GM23338 (cell line): ENCODE results near the gene OLFML1.

Experiments used
- CREB1 ChIP-seq: fragments of 250-450 bp; sonication (Bioruptor Pico); IDR thresholded peaks from 2 replicates; pipeline ENCODE4 v1.5.0; 2020; ENCODE audit warnings: low read depth, mild to moderate bottlenecking, moderate library complexity
- EZH2 ChIP-seq: fragments of 200-600 bp; sonication (generic); IDR thresholded peaks from one replicate; pipeline ENCODE4 v1.8.0; 2017; ENCODE audit warnings: antibody characterized with exemption, mild to moderate bottlenecking, low read depth; ENCODE audit not compliant: unreplicated experiment
- EZH2phosphoT487 ChIP-seq: fragments of 200-600 bp; sonication (generic); IDR thresholded peaks from one replicate; pipeline ENCODE4 v1.8.1; 2018; ENCODE audit warnings: antibody characterized with exemption; ENCODE audit not compliant: unreplicated experiment
- JUNB ChIP-seq: IDR thresholded peaks from one replicate; pipeline ENCODE4 v1.6.1; 2016; ENCODE audit warnings: antibody characterized with exemption; ENCODE audit not compliant: unreplicated experiment
- NANOG ChIP-seq: IDR thresholded peaks from 2 replicates; pipeline ENCODE4 v1.6.1; 2016; ENCODE audit warnings: antibody characterized with exemption, borderline replicate concordance
- POLR2AphosphoS5 ChIP-seq: IDR thresholded peaks from 2 replicates; pipeline ENCODE4 v1.6.1; 2016; ENCODE audit warnings: antibody characterized with exemption, low read depth
- STAT1 ChIP-seq: IDR thresholded peaks from one replicate; pipeline ENCODE4 v1.6.1; 2016; ENCODE audit warnings: antibody characterized with exemption; ENCODE audit not compliant: unreplicated experiment
- ZNF331 ChIP-seq: fragments of 250-450 bp; sonication (Bioruptor Pico); IDR thresholded peaks from 2 replicates; pipeline ENCODE4 v1.5.0; 2020; ENCODE audit warnings: low read depth, mild to moderate bottlenecking, moderate library complexity
- TF ChIP-seq, protein P1 (sequence below), 2 experiments: fragments of 200-600 bp in 1 of 2; sonication (generic) in 1 of 2; conservative IDR thresholded peaks; 2 replicates each; pipeline versions ENCODE4 v1.5.1 to v1.6.1; 2016 to 2017; ENCODE audit warnings: antibody characterized with exemption in 2 of 2, low read depth in 2 of 2, mild to moderate bottlenecking in 2 of 2, moderate library complexity in 1 of 2
- TF ChIP-seq, protein P2 (sequence below): IDR thresholded peaks from one replicate; pipeline ENCODE4 v1.6.1; 2018; ENCODE audit warnings: antibody characterized with exemption; ENCODE audit not compliant: unreplicated experiment
- TF ChIP-seq, protein P3 (sequence below): IDR thresholded peaks from 2 replicates; pipeline ENCODE4 v1.6.1; 2016; ENCODE audit warnings: antibody characterized with exemption

DNA sequence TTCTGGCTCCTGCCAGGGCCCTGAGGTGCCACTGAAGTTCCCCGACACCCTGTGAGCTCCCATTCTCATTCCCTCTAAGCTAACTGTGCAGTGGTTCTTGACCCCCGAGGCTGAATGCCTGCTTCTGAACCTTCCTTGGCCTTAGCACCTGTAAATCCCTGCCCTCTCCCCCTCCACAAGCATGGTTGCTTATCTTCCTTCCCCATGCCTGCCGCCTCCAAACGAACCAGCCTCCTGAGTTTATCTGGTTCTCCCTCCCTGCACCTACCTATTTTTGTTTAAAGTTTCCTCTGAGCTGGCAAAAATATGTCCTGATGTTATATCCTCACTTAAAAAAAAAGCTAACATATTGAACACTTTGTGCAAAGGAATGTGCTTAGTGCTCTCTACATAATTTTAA is 62.4 kb downstream of the OLFML1 start:
- TF ChIP-seq, protein P1, sequence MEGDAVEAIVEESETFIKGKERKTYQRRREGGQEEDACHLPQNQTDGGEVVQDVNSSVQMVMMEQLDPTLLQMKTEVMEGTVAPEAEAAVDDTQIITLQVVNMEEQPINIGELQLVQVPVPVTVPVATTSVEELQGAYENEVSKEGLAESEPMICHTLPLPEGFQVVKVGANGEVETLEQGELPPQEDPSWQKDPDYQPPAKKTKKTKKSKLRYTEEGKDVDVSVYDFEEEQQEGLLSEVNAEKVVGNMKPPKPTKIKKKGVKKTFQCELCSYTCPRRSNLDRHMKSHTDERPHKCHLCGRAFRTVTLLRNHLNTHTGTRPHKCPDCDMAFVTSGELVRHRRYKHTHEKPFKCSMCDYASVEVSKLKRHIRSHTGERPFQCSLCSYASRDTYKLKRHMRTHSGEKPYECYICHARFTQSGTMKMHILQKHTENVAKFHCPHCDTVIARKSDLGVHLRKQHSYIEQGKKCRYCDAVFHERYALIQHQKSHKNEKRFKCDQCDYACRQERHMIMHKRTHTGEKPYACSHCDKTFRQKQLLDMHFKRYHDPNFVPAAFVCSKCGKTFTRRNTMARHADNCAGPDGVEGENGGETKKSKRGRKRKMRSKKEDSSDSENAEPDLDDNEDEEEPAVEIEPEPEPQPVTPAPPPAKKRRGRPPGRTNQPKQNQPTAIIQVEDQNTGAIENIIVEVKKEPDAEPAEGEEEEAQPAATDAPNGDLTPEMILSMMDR (conservative IDR thresholded peaks at IDR 0.05; ENCODE audit: low read depth in 2 of 2), result no peak
- TF ChIP-seq, protein P2, sequence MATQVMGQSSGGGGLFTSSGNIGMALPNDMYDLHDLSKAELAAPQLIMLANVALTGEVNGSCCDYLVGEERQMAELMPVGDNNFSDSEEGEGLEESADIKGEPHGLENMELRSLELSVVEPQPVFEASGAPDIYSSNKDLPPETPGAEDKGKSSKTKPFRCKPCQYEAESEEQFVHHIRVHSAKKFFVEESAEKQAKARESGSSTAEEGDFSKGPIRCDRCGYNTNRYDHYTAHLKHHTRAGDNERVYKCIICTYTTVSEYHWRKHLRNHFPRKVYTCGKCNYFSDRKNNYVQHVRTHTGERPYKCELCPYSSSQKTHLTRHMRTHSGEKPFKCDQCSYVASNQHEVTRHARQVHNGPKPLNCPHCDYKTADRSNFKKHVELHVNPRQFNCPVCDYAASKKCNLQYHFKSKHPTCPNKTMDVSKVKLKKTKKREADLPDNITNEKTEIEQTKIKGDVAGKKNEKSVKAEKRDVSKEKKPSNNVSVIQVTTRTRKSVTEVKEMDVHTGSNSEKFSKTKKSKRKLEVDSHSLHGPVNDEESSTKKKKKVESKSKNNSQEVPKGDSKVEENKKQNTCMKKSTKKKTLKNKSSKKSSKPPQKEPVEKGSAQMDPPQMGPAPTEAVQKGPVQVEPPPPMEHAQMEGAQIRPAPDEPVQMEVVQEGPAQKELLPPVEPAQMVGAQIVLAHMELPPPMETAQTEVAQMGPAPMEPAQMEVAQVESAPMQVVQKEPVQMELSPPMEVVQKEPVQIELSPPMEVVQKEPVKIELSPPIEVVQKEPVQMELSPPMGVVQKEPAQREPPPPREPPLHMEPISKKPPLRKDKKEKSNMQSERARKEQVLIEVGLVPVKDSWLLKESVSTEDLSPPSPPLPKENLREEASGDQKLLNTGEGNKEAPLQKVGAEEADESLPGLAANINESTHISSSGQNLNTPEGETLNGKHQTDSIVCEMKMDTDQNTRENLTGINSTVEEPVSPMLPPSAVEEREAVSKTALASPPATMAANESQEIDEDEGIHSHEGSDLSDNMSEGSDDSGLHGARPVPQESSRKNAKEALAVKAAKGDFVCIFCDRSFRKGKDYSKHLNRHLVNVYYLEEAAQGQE, result no peak
- no peak for TF ChIP-seq EZH2
- TF ChIP-seq POLR2AphosphoS5, result no peak
- TF ChIP-seq EZH2phosphoT487, result no peak
- TF ChIP-seq JUNB, result no peak
- no peak for TF ChIP-seq CREB1 (CRISPR knock-in tag)
- TF ChIP-seq STAT1, result no peak
- no peak for TF ChIP-seq NANOG
- TF ChIP-seq, protein P3, sequence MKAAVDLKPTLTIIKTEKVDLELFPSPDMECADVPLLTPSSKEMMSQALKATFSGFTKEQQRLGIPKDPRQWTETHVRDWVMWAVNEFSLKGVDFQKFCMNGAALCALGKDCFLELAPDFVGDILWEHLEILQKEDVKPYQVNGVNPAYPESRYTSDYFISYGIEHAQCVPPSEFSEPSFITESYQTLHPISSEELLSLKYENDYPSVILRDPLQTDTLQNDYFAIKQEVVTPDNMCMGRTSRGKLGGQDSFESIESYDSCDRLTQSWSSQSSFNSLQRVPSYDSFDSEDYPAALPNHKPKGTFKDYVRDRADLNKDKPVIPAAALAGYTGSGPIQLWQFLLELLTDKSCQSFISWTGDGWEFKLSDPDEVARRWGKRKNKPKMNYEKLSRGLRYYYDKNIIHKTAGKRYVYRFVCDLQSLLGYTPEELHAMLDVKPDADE, result no peak
- no peak for TF ChIP-seq ZNF331
